Uterus (tissue), 2 donors: ENCODE measurements around the gene PCGF1.

ENCODE experiments used
- CTCF ChIP-seq, 4 experiments: fragments of 200-600 bp in 2 of 4; fragments of 450-650 bp in 2 of 4; sonication (generic) in 2 of 4; IDR thresholded peaks; one replicate each; pipeline ENCODE4 v1.5.1; 2016 to 2019; ENCODE audit warnings: antibody characterized with exemption in 4 of 4, mild to moderate bottlenecking in 2 of 4, moderate library complexity in 1 of 4
- POLR2A ChIP-seq, 2 donors: fragments of 450-650 bp; IDR thresholded peaks; one replicate each; pipeline ENCODE4 v1.6.1; 2016; ENCODE audit warnings: antibody characterized with exemption in 2 of 2, mild to moderate bottlenecking in 1 of 2, moderate library complexity in 1 of 2

- TF ChIP-seq CTCF (IDR thresholded peaks at IDR 0.05) (no peak), POLR2A (IDR thresholded peaks at IDR 0.05) (no peak)
Observed at GRCh38 chr2:74458938-74459363, 48.5 kb downstream of the PCGF1 start.
